Activated CD8-positive, alpha-beta memory T cell treated with anti-CD3 and anti-CD28 coated beads, Interleukin-2, amount 50 U/mL, for 24 hours (primary cell): ENCODE results near the gene ORC5.
"Not testable (repeated sequence)": the region's sequence is repeated elsewhere in the genome, so short reads cannot be mapped to it uniquely, and the experiment has no call there.

Experiments
- DNase-seq: peaks from one replicate; pipeline ENCODE4 v3.0.0-alpha.2; 2020; ENCODE audit errors: extremely low read depth

The ORC5 gene

GRCh38 chr7:104192434-104192833, 15.4 kb downstream of the ORC5 start:
- no peak for DNase-seq

GRCh38 chr7:104185346-104185745, 22.5 kb downstream of the ORC5 start:
- no peak for DNase-seq

- DNase-seq = no peak
These were observed 28.6 kb downstream of the ORC5 start for GRCh38 chr7:104179178-104179577.

GRCh38 chr7:104177565-104178083, 30.2 kb downstream of the ORC5 start:
- DNase-seq = not testable (repeated sequence)

- DNase-seq = no peak
These were observed 31.5 kb downstream of the ORC5 start for GRCh38 chr7:104176332-104176731.

- DNase-seq = no peak
These were observed 32.3 kb downstream of the ORC5 start for GRCh38 chr7:104175361-104175984.

- no peak for DNase-seq
These were observed 33.0 kb downstream of the ORC5 start for GRCh38 chr7:104174798-104175197.

GRCh38 chr7:104162081-104162480, 45.7 kb downstream of the ORC5 start:
- DNase-seq = no peak

GRCh38 chr7:104161244-104161643, 46.6 kb downstream of the ORC5 start:
- no peak for DNase-seq

- no peak for DNase-seq
These were observed 47.4 kb downstream of the ORC5 start for GRCh38 chr7:104160375-104160774.

- no peak for DNase-seq
These were observed 51.0 kb downstream of the ORC5 start for GRCh38 chr7:104156842-104157277.

GRCh38 chr7:104153287-104153686, 54.5 kb downstream of the ORC5 start:
- no peak for DNase-seq

GRCh38 chr7:104152468-104152867, 55.3 kb downstream of the ORC5 start:
- no peak for DNase-seq

GRCh38 chr7:104150470-104150869, 57.3 kb downstream of the ORC5 start:
- no peak for DNase-seq

GRCh38 chr7:104149822-104150221, 58.0 kb downstream of the ORC5 start:
- no peak for DNase-seq

- no peak for DNase-seq
These were observed 65.7 kb downstream of the ORC5 start for GRCh38 chr7:104142147-104142546.

- DNase-seq = no peak
These were observed 69.8 kb downstream of the ORC5 start for GRCh38 chr7:104137971-104138370.

- DNase-seq = no peak
These were observed 70.3 kb downstream of the ORC5 start for GRCh38 chr7:104137511-104137910.

- DNase-seq = no peak
These were observed 70.8 kb downstream of the ORC5 start for GRCh38 chr7:104136981-104137380.

- DNase-seq = no peak
These were observed 71.3 kb downstream of the ORC5 start for GRCh38 chr7:104136561-104136960.

GRCh38 chr7:104135760-104136558, 71.9 kb downstream of the ORC5 start:
- DNase-seq = no peak

- DNase-seq = no peak
These were observed 74.6 kb downstream of the ORC5 start for GRCh38 chr7:104133238-104133637.

- no peak for DNase-seq
These were observed 77.1 kb downstream of the ORC5 start for GRCh38 chr7:104130726-104131125.
